Astrocyte (in vitro differentiated cells and primary cell): Measurements from ENCODE around the gene PRELID3B. TPM values are rescaled to one million over a fixed set of nuclear protein-coding genes. Genes with fewer than 3 reads are reported as not detected.

Experiments used
- DNase-seq: peaks from one replicate; pipeline ENCODE4 v3.0.0-alpha.2; 2010; ENCODE audit warnings: low read depth
- FAIRE-seq: peaks from 2 replicates; lab custom pipeline; 2011; peaks lifted over from hg19 to GRCh38; lab: Jason Lieb, UNC
- H2AFZ ChIP-seq: 2 replicates; pipeline ENCODE4 v1.6.0; 2012; ENCODE audit warnings: low read depth, low read length, inconsistent platforms
- H3K27ac ChIP-seq: 2 replicates; pipeline ENCODE4 v1.5.1; 2011; ENCODE audit warnings: low read depth, low read length, inconsistent platforms
- H3K27me3 ChIP-seq: 2 replicates; pipeline ENCODE4 v1.6.0; 2011; ENCODE audit warnings: low read length, inconsistent platforms; ENCODE audit not compliant: insufficient read depth
- H3K36me3 ChIP-seq: 2 replicates; pipeline ENCODE4 v1.5.1; 2011; ENCODE audit warnings: low read length, inconsistent platforms; ENCODE audit not compliant: insufficient read depth
- H3K4me1 ChIP-seq: 2 replicates; pipeline ENCODE4 v1.5.1; 2011; ENCODE audit warnings: low read length, inconsistent platforms; ENCODE audit not compliant: insufficient read depth
- H3K4me2 ChIP-seq: 2 replicates; pipeline ENCODE4 v1.6.0; 2012; ENCODE audit warnings: low read length, inconsistent platforms
- H3K4me3 ChIP-seq: 2 replicates; pipeline ENCODE4 v1.5.1; 2011; ENCODE audit warnings: low read depth, mild to moderate bottlenecking, low read length, inconsistent platforms; ENCODE audit not compliant: insufficient read depth
- H3K79me2 ChIP-seq: 2 replicates; pipeline ENCODE4 v1.6.0; 2012; ENCODE audit warnings: mild to moderate bottlenecking, low read length, inconsistent platforms; ENCODE audit not compliant: insufficient read depth
- H3K9ac ChIP-seq: 2 replicates; pipeline ENCODE4 v1.6.0; 2012; ENCODE audit warnings: mild to moderate bottlenecking, low read length, inconsistent platforms
- H3K9me3 ChIP-seq: 2 replicates; pipeline ENCODE4 v1.5.1; 2012; ENCODE audit warnings: low read depth, mild to moderate bottlenecking, low read length, inconsistent platforms; ENCODE audit not compliant: insufficient read depth
- H4K20me1 ChIP-seq: 2 replicates; pipeline ENCODE4 v1.6.0; 2012; ENCODE audit warnings: low read length, inconsistent platforms; ENCODE audit not compliant: insufficient read depth
- H3K27ac Mint-ChIP-seq: one replicate; pipeline ENCODE4 v1.8.0; 2021; ENCODE audit warnings: mild to moderate bottlenecking, mixed read lengths; ENCODE audit not compliant: unreplicated experiment
- H3K27me3 Mint-ChIP-seq: one replicate; pipeline ENCODE4 v1.8.0; 2021; ENCODE audit warnings: low read depth, mixed read lengths; ENCODE audit not compliant: unreplicated experiment
- H3K36me3 Mint-ChIP-seq: one replicate; pipeline ENCODE4 v1.8.0; 2021; ENCODE audit warnings: low read depth, mixed read lengths; ENCODE audit not compliant: unreplicated experiment
- H3K4me1 Mint-ChIP-seq: one replicate; pipeline ENCODE4 v1.8.0; 2021; ENCODE audit warnings: low read depth, mixed read lengths; ENCODE audit not compliant: unreplicated experiment
- H3K4me3 Mint-ChIP-seq: one replicate; pipeline ENCODE4 v1.8.0; 2021; ENCODE audit warnings: mild to moderate bottlenecking, moderate library complexity, mixed read lengths; ENCODE audit not compliant: unreplicated experiment
- H3K9me3 Mint-ChIP-seq: one replicate; pipeline ENCODE4 v1.8.0; 2021; ENCODE audit warnings: mild to moderate bottlenecking, mixed read lengths; ENCODE audit not compliant: unreplicated experiment
- CTCF ChIP-seq: IDR thresholded peaks from 2 replicates; pipeline ENCODE4 v1.5.1; 2011; ENCODE audit warnings: low read depth, mild to moderate bottlenecking, inconsistent platforms, low read length, moderate library complexity; ENCODE audit not compliant: insufficient read depth
- EZH2 ChIP-seq: IDR thresholded peaks from 2 replicates; pipeline ENCODE4 v1.6.1; 2012; ENCODE audit warnings: mild to moderate bottlenecking, low read length, inconsistent platforms; ENCODE audit not compliant: insufficient read depth
- total RNA-seq: library from RNA; stranded (reverse); gene quantifications from 2 replicates; pipeline ENCODE4 v1.2.1, GENCODE V29; 2021

Gene PRELID3B
- total RNA-seq, 1 donor from 2014 or later, result 68.8 TPM

GRCh38 chr20:58986968-58987517 lies 55.5 kb downstream of the PRELID3B start:
- Mint-ChIP-seq H3K27me3 (no peaks in the 10 kb centered on the region), H3K9me3 (no peaks in the 10 kb centered on the region), H3K27ac (no peak overlapping the region), H3K36me3 (peaks cover 2% of the 10 kb centered on the region), H3K4me1 (peaks cover 14% of the 10 kb centered on the region), H3K4me3 (no peak overlapping the region)
- Histone ChIP-seq H3K4me1 (peaks cover 4% of the 10 kb centered on the region), H3K4me2 (no peak overlapping the region), H4K20me1 (peaks cover 56% of the 10 kb centered on the region), H3K79me2 (peaks cover 47% of the 10 kb centered on the region), H3K27me3 (no peaks in the 10 kb centered on the region), H3K4me3 (no peak overlapping the region), H3K9me3 (no peaks in the 10 kb centered on the region), H2AFZ (no peak overlapping the region), H3K27ac (no peak overlapping the region), H3K36me3 (peaks cover 30% of the 10 kb centered on the region), H3K9ac (no peak overlapping the region)
- TF ChIP-seq EZH2, result no peak
- TF ChIP-seq CTCF, result no peak
- DNase-seq (no peak), FAIRE-seq (no peak)

GRCh38 chr20:58986286-58986967 lies 56.2 kb downstream of the PRELID3B start:
- DNase-seq (no peak), FAIRE-seq (no peak)
- Mint-ChIP-seq H3K27me3 (no peaks in the 10 kb centered on the region), H3K4me3 (no peak overlapping the region), H3K27ac (no peak overlapping the region), H3K36me3 (peaks cover 2% of the 10 kb centered on the region), H3K4me1 (peaks cover 14% of the 10 kb centered on the region), H3K9me3 (no peaks in the 10 kb centered on the region)
- Histone ChIP-seq H3K9me3 (no peaks in the 10 kb centered on the region), H3K79me2 (peaks cover 53% of the 10 kb centered on the region), H3K9ac (no peak overlapping the region), H3K36me3 (peaks cover 24% of the 10 kb centered on the region), H3K4me2 (no peak overlapping the region), H3K4me1 (peaks cover 4% of the 10 kb centered on the region), H4K20me1 (peaks cover 56% of the 10 kb centered on the region), H3K27ac (no peak overlapping the region), H3K27me3 (no peaks in the 10 kb centered on the region), H2AFZ (no peak overlapping the region), H3K4me3 (no peak overlapping the region)
- no peak for TF ChIP-seq CTCF
- TF ChIP-seq EZH2, result no peak

- Mint-ChIP-seq H3K4me3 (no peak overlapping the region), H3K27me3 (no peaks in the 10 kb centered on the region), H3K36me3 (peaks cover 2% of the 10 kb centered on the region), H3K9me3 (no peaks in the 10 kb centered on the region), H3K27ac (no peak overlapping the region), H3K4me1 (peaks cover 14% of the 10 kb centered on the region)
- Histone ChIP-seq H3K9me3 (no peaks in the 10 kb centered on the region), H3K79me2 (peaks cover 54% of the 10 kb centered on the region), H3K4me3 (no peak overlapping the region), H2AFZ (no peak overlapping the region), H3K36me3 (peaks cover 16% of the 10 kb centered on the region), H4K20me1 (peaks cover 56% of the 10 kb centered on the region), H3K27ac (no peak overlapping the region), H3K4me2 (no peak overlapping the region), H3K9ac (no peak overlapping the region), H3K4me1 (peaks cover 4% of the 10 kb centered on the region), H3K27me3 (no peaks in the 10 kb centered on the region)
- DNase-seq (no peak), FAIRE-seq (no peak)
- TF ChIP-seq CTCF, result no peak
- no peak for TF ChIP-seq EZH2
Measured at GRCh38 chr20:58985656-58986055, 56.9 kb downstream of the PRELID3B start.
